Measurements from ENCODE around the gene ANKRD11.
A peak's percentile ranks its signal among the peaks of the same experiment; 100 is the strongest.

ANKRD11 gene

GRCh38 chr16:89490439-89491237 is at the start of gene ANKRD11:
Gene ANKRD11 (minus strand): TSS chr16:89490561. CDS start chr16:89317019, 173,542 bp downstream.
- ChIA-PET CTCF (interaction anchor here (1.0 kb wide), 1 partner anchor 18 kb away, joined by 3 read pairs; no protein-coding TSS in a partner anchor), POLR2A (interaction anchor here (0.5 to 1.3 kb wide), 3 partner anchors 12 to 154 kb away, joined by 3 to 5 read pairs (median 3); no protein-coding TSS in a partner anchor)
- DNase-seq (ENCODE audit: extremely low spot score), result peak; percentile 100
- no peak for TF ChIP-seq CTCF (IDR thresholded peaks at IDR 0.05; ENCODE audit: control extremely low read depth, extremely low read depth, low read depth, missing control alignments)

DNA sequence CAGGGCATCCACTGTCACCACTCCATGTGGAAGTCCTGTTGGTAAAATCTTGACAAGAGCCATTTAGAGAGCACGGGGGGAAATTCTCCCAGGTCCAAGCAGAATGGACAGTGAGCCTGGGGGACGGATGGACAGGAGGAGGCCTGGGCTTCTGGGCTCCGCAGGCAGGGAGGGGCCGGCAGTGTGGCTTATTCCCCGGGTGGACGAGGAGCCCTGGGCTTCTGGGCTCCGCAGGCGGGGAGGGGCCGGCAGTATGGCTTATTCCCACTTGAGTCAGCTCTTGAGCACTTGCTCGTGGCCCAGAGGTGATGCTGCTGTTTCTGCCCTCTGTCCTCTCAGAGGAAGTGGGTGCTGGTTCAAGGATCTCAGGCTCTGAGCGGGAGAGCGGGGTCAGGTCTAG is 47.9 kb upstream of the ANKRD11 start:
- TF ChIP-seq CTCF (IDR thresholded peaks at IDR 0.05; ENCODE audit: control extremely low read depth, extremely low read depth, low read depth, missing control alignments), result no peak
- POLR2A ChIA-PET, result no interaction called here
- DNase-seq (ENCODE audit: extremely low spot score), result no peak
- CTCF ChIA-PET, result interaction anchor here (1.3 kb wide), 1 partner anchor 19 kb away, joined by 3 read pairs; no protein-coding TSS in a partner anchor

GRCh38 chr16:89537549-89537925 is 47.2 kb upstream of the ANKRD11 start:
- ChIA-PET POLR2A (interaction anchor here (1.3 kb wide), 1 partner anchor 8 kb away, joined by 4 read pairs; no protein-coding TSS in a partner anchor), CTCF (no interaction called here)
- no peak for DNase-seq (ENCODE audit: extremely low spot score)
- TF ChIP-seq CTCF (IDR thresholded peaks at IDR 0.05; ENCODE audit: control extremely low read depth, extremely low read depth, low read depth, missing control alignments), result no peak

DNA sequence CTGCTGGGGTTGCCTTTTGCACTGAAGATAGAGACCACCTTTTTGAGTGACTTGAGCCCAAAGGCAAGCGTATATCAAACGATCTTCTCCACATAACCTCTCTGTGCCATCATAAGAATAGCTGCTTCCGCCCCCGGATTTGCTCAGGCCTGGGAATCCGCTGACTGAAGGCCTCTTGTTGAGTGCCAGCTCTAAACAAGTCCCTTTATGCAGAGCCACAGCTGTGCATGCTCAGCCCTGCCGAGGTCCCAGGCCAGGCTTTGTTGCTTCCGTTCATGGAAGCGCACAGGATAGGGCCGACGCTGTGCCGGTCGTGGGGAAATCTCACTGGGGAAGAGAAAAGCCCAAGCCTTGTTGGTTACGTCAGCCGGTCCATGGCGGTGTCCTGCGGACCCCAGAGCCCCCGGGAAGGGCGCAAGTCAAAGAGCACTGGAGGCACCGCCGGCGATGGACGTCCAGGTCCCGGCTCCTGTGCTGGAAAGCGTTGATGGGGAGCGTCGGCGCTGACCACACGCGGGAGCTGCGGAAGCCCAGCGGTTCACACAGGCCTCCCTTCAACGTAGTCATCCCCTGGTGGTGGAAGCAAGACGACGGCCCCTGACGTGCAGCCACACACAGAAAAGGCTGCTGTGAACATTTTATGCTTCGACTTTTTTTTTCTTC is 46.7 kb upstream of the ANKRD11 start:
- ChIA-PET CTCF (interaction anchor here (1.0 kb wide), 1 partner anchor 11 kb away, joined by 3 read pairs; no protein-coding TSS in a partner anchor), POLR2A (interaction anchor here (1.3 kb wide), 1 partner anchor 9 kb away, joined by 4 read pairs; no protein-coding TSS in a partner anchor)
- TF ChIP-seq CTCF (IDR thresholded peaks at IDR 0.05; ENCODE audit: control extremely low read depth, extremely low read depth, low read depth, missing control alignments), result no peak
- DNase-seq (ENCODE audit: extremely low spot score), result no peak

GRCh38 chr16:89536371-89536770 is 46.0 kb upstream of the ANKRD11 start:
- ChIA-PET POLR2A (interaction anchor here (1.3 kb wide), 1 partner anchor 9 kb away, joined by 4 read pairs; no protein-coding TSS in a partner anchor), CTCF (interaction anchor here (1.0 kb wide), 1 partner anchor 11 kb away, joined by 3 read pairs; no protein-coding TSS in a partner anchor)
- no peak for TF ChIP-seq CTCF (IDR thresholded peaks at IDR 0.05; ENCODE audit: control extremely low read depth, extremely low read depth, low read depth, missing control alignments)
- no peak for DNase-seq (ENCODE audit: extremely low spot score)

DNA sequence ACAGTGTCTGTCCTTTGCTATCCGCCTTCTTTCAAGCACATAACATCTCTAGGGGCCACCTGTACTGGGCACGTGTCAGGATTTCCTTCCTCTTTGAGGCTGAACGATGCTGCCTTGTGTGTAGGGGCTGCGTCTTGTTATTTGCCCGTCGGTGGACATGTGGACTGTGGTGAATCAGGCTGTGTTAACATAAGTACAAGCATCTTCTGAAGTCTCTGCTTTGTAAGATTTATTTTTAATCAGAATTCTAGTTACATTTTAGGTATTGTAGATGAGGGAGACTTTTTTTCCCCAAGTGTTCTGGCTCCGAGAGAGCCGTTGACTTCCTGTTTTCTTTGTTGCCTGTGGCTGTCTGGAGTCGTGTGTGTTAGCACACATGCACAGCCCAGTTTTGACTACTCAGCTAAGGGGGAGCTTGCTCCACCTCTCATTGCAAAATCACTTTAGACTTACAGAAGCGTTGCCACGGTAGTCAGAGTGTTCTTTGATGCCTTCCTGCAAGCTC is 43.9 kb upstream of the ANKRD11 start:
- CTCF ChIA-PET, result no interaction called here
- POLR2A ChIA-PET, result interaction anchor here (0.6 kb wide), 1 partner anchor 725 kb away, joined by 6 read pairs; no protein-coding TSS in a partner anchor
- DNase-seq (ENCODE audit: extremely low spot score), result no peak
- no peak for TF ChIP-seq CTCF (IDR thresholded peaks at IDR 0.05; ENCODE audit: control extremely low read depth, extremely low read depth, low read depth, missing control alignments)
